Measurements from ENCODE around the gene GRK2.

GRK2 gene

GRCh38 chr11:67253872-67254624, 12.2 kb upstream of the GRK2 start:
- no peak for DNase-seq

GRCh38 chr11:67254798-67255197, 11.5 kb upstream of the GRK2 start:
- no peak for DNase-seq

- no peak for DNase-seq
Measured at GRCh38 chr11:67255353-67255752, 10.9 kb upstream of the GRK2 start.

- DNase-seq: no peak
Measured at GRCh38 chr11:67255864-67256263, 10.4 kb upstream of the GRK2 start.

- DNase-seq: no peak
Measured at GRCh38 chr11:67256477-67257135, 9.7 kb upstream of the GRK2 start.

- DNase-seq: no peak
Measured at GRCh38 chr11:67260406-67260805, 5.9 kb upstream of the GRK2 start.

GRCh38 chr11:67260885-67261639, 5.2 kb upstream of the GRK2 start:
- DNase-seq: peak in 41 of 51 donors; percentile 20 to 78 (median 53)

- DNase-seq: no peak
Measured at GRCh38 chr11:67261640-67261945, 4.7 kb upstream of the GRK2 start.

- no peak for DNase-seq
Measured at GRCh38 chr11:67261946-67262681, 4.2 kb upstream of the GRK2 start.

- peak in 45 of 51 donors; percentile 25 to 79 (median 59) for DNase-seq
Measured at GRCh38 chr11:67262731-67263675, 3.3 kb upstream of the GRK2 start.

GRCh38 chr11:67264260-67264659, 2.0 kb upstream of the GRK2 start:
- no peak for DNase-seq

- DNase-seq: no peak
Measured at GRCh38 chr11:67264877-67265632, 1.2 kb upstream of the GRK2 start.

GRCh38 chr11:67265633-67266448, 432 bp upstream of the GRK2 start:
- DNase-seq: peak in 43 of 51 donors; percentile 17 to 88 (median 54)

- peak in 1 of 51 donors; percentile 40 for DNase-seq
Measured at GRCh38 chr11:67267188-67268080, 1.2 kb downstream of the GRK2 start.

GRCh38 chr11:67268081-67268961, 2.0 kb downstream of the GRK2 start:
- DNase-seq: no peak

- DNase-seq: no peak
Measured at GRCh38 chr11:67268962-67269268, 2.6 kb downstream of the GRK2 start.

Measured in hypothalamus (tissue), 51 donors.